Keratinocyte (primary cell): ENCODE results near the gene BABAM2. TPM values are rescaled to one million over a fixed set of nuclear protein-coding genes. Genes with fewer than 3 reads are reported as not detected.

Experiments
- DNase-seq: peaks from one replicate; pipeline ENCODE4 v3.0.0-alpha.2; 2011; ENCODE audit warnings: low read depth, missing footprints, low spot score
- FAIRE-seq: peaks from 2 replicates; lab custom pipeline; 2011; peaks lifted over from hg19 to GRCh38; lab: Jason Lieb, UNC
- H2AFZ ChIP-seq: 2 replicates; pipeline ENCODE4 v1.6.0; 2012; ENCODE audit warnings: low read length, control low read depth, inconsistent platforms; ENCODE audit not compliant: control insufficient read depth
- H3K27ac ChIP-seq: 2 replicates; pipeline ENCODE4 v1.5.1; 2011; ENCODE audit warnings: low read length; ENCODE audit not compliant: control insufficient read depth, insufficient read depth
- H3K27me3 ChIP-seq: 3 replicates; pipeline ENCODE4 v1.6.0; 2011; ENCODE audit warnings: low read length; ENCODE audit not compliant: control insufficient read depth, insufficient read depth; ENCODE audit errors: extremely low read depth
- H3K36me3 ChIP-seq, 2 experiments: 2 replicates in 1 of 2; 3 replicates in 1 of 2; pipeline ENCODE4 v1.5.1; 2011; ENCODE audit warnings: low read length in 2 of 2, mild to moderate bottlenecking in 1 of 2; ENCODE audit not compliant: control insufficient read depth in 2 of 2, insufficient read depth in 2 of 2; ENCODE audit errors: extremely low read depth in 1 of 2
- H3K4me1 ChIP-seq: 3 replicates; pipeline ENCODE4 v1.5.1; 2011; ENCODE audit warnings: low read length; ENCODE audit not compliant: control insufficient read depth, insufficient read depth; ENCODE audit errors: extremely low read depth
- H3K4me2 ChIP-seq: 3 replicates; pipeline ENCODE4 v1.6.0; 2011; ENCODE audit warnings: low read depth, low read length; ENCODE audit not compliant: control insufficient read depth, insufficient read depth; ENCODE audit errors: extremely low read depth
- H3K4me3 ChIP-seq, 3 experiments: fragments of 200-600 bp in 1 of 3; sonication (generic) in 1 of 3; 2 replicates in 2 of 3; 3 replicates in 1 of 3; pipeline ENCODE4 v1.5.1; 2011 to 2016; ENCODE audit warnings: low read length in 3 of 3, mild to moderate bottlenecking in 3 of 3, control low read depth in 2 of 3, inconsistent platforms in 1 of 3, low read depth in 1 of 3, mixed read lengths in 1 of 3, mixed run types in 1 of 3, moderate library complexity in 1 of 3; ENCODE audit not compliant: control insufficient read depth in 2 of 3, insufficient read depth in 2 of 3; ENCODE audit errors: extremely low read depth in 1 of 3
- H3K79me2 ChIP-seq: 2 replicates; pipeline ENCODE4 v1.6.0; 2012; ENCODE audit warnings: low read length; ENCODE audit not compliant: control insufficient read depth, insufficient read depth
- H3K9ac ChIP-seq: 3 replicates; pipeline ENCODE4 v1.6.0; 2011; ENCODE audit warnings: low read length; ENCODE audit not compliant: control insufficient read depth, insufficient read depth; ENCODE audit errors: extremely low read depth
- H3K9me1 ChIP-seq: 3 replicates; pipeline ENCODE4 v1.6.0; 2011; ENCODE audit warnings: low read length; ENCODE audit not compliant: control insufficient read depth, insufficient read depth; ENCODE audit errors: extremely low read depth
- H3K9me3 ChIP-seq: 2 replicates; pipeline ENCODE4 v1.5.1; 2012; ENCODE audit warnings: low read depth, low read length; ENCODE audit not compliant: control insufficient read depth
- H4K20me1 ChIP-seq: 3 replicates; pipeline ENCODE4 v1.6.0; 2011; ENCODE audit warnings: low read length; ENCODE audit not compliant: control insufficient read depth, insufficient read depth; ENCODE audit errors: extremely low read depth
- CTCF ChIP-seq, 3 experiments: IDR thresholded peaks in 1 of 3; conservative IDR thresholded peaks in 1 of 3; optimal IDR thresholded peaks in 1 of 3; 2 replicates in 2 of 3; 3 replicates in 1 of 3; pipeline versions ENCODE3 to v1.5.1; 2011; ENCODE audit warnings: low read length in 3 of 3, mild to moderate bottlenecking in 3 of 3, moderate library complexity in 2 of 3, control low read depth in 1 of 3, inconsistent platforms in 1 of 3; ENCODE audit not compliant: insufficient read depth in 2 of 3; ENCODE audit errors: extremely low read depth in 1 of 3
- EZH2 ChIP-seq: IDR thresholded peaks from one replicate; pipeline ENCODE4 v1.6.1; 2012; ENCODE audit warnings: inconsistent platforms, mild to moderate bottlenecking, low read length, moderate library complexity
- dilution Hi-C: fragments of 300-500 bp; cut with MboI; formaldehyde crosslinking; loops from one replicate; pipeline ENCODE4 v1.7.0; 2020; ENCODE audit warnings: low sequenced_read_pairs; ENCODE audit not compliant: extremely low pct_ligation_motif_present
- polyA plus RNA-seq, 5 experiments: library from polyadenylated mRNA; depleted of rRNA in 3 of 5; stranded (reverse) in 3 of 5; stranded (forward) in 1 of 5; unstranded in 1 of 5; fragments of >200 nt; gene quantifications; 1 replicate in 1 of 5; 2 replicates in 3 of 5; 3 replicates in 1 of 5; pipeline versions ENCODE4 v1.2.1 to v1.2.3, GENCODE V29; 2011 to 2012; ENCODE audit warnings: missing spikeins in 2 of 5, low read depth in 1 of 5, low replicate concordance in 1 of 5

Gene BABAM2
- polyA plus RNA-seq, 1 donor (not counting 4 experiments of a cell fraction or from before 2014, with no cell fraction given), result 29.8 TPM

- no peak overlapping the region for H3K27ac ChIP-seq
- H3K9me1 ChIP-seq, result no peaks in the 10 kb centered on the region
- no peak overlapping the region for H3K4me2 ChIP-seq
- dilution Hi-C loops, result no loop called here
- no peaks in the 10 kb centered on the region for H4K20me1 ChIP-seq
- H3K9me3 ChIP-seq, result no peaks in the 10 kb centered on the region
- TF ChIP-seq CTCF (optimal IDR thresholded peaks at IDR 0.05 in 1 of 3, IDR thresholded peaks at IDR 0.05 in 1 of 3, conservative IDR thresholded peaks at IDR 0.05 in 1 of 3; ENCODE audit: extremely low read depth in 1 of 3, insufficient read depth in 2 of 3, low read length in 3 of 3), result no peak
- no peak for TF ChIP-seq EZH2
- DNase-seq, result no peak
- no peak overlapping the region for H3K9ac ChIP-seq
- H3K4me3 ChIP-seq, result no peak overlapping the region
- H3K4me1 ChIP-seq, result peaks cover 12% of the 10 kb centered on the region
- peaks cover 6% of the 10 kb centered on the region for H3K79me2 ChIP-seq
- H3K36me3 ChIP-seq, result peaks cover 0 to 5% of the 10 kb centered on the region in 2 experiments
- no peak overlapping the region for H2AFZ ChIP-seq
- no peaks in the 10 kb centered on the region for H3K27me3 ChIP-seq
- no peak for FAIRE-seq
Measured at GRCh38 chr2:27893006-27893405, 2.5 kb downstream of the BABAM2 start.

GRCh38 chr2:27897717-27898116 lies 7.2 kb downstream of the BABAM2 start:
- TF ChIP-seq CTCF (optimal IDR thresholded peaks at IDR 0.05 in 1 of 3, IDR thresholded peaks at IDR 0.05 in 1 of 3, conservative IDR thresholded peaks at IDR 0.05 in 1 of 3; ENCODE audit: extremely low read depth in 1 of 3, insufficient read depth in 2 of 3, low read length in 3 of 3) (no peak), EZH2 (no peak)
- Histone ChIP-seq H3K4me3 (no peak overlapping the region), H3K4me2 (no peak overlapping the region), H3K27ac (no peak overlapping the region), H4K20me1 (no peaks in the 10 kb centered on the region), H3K9ac (no peak overlapping the region), H3K36me3 (peaks cover 0 to 5% of the 10 kb centered on the region in 2 experiments), H3K79me2 (no peaks in the 10 kb centered on the region), H3K9me3 (no peaks in the 10 kb centered on the region), H3K9me1 (no peaks in the 10 kb centered on the region), H2AFZ (no peak overlapping the region), H3K27me3 (no peaks in the 10 kb centered on the region), H3K4me1 (no peaks in the 10 kb centered on the region)
- FAIRE-seq (no peak), DNase-seq (no peak)
- dilution Hi-C loops, result no loop called here
